ENCODE measurements around the gene CDK14. TPM values are rescaled to one million over a fixed set of nuclear protein-coding genes. Genes with fewer than 3 reads are reported as not detected.
"Not testable (repeated sequence)": the region's sequence is repeated elsewhere in the genome, so short reads cannot be mapped to it uniquely, and the experiment has no call there.

CDK14 gene
- total RNA-seq, 1 donor from 2014 or later, result 19.5 TPM

DNA sequence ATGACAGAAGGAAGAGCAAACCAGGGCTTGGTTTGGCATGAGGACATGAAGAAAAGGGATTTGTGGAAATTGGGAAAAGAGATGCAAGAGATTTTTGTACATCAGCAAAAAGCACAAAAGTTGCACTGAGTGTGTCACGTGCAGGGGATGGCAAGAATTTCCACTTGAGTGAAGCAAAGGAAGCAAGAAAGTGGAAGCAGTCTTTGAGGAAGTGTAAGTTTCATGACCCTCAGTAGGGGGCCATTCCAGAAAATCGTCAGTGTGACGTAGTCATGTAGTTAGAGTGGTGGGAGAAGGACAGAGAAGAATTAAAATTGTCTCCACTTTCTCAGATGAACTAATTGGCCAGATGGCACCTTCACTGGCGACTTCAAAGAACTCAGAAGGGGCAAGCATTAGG lies 544.9 kb downstream of the CDK14 start:
- DNase-seq (ENCODE audit: low read depth, low spot score), result no peak

DNA sequence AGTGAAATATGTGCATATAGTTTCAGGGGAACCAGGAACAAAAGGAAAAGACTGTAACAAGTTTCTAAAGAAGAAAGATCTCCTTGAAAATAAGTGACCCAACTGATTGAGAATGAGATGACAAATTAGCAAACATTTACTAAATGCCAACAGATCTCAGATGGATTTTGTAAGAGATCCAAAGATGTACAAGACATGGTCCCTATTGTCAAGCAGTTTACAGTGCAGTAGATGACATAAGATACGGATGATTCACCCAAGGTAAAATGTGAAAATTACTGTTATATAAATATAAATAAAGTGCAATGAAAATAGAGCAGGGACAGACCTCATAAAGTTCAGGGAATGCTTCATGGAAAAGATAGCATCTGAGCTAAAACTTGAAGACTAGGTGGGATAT lies 546.6 kb downstream of the CDK14 start:
- DNase-seq (ENCODE audit: low read depth, low spot score), result no peak

DNA sequence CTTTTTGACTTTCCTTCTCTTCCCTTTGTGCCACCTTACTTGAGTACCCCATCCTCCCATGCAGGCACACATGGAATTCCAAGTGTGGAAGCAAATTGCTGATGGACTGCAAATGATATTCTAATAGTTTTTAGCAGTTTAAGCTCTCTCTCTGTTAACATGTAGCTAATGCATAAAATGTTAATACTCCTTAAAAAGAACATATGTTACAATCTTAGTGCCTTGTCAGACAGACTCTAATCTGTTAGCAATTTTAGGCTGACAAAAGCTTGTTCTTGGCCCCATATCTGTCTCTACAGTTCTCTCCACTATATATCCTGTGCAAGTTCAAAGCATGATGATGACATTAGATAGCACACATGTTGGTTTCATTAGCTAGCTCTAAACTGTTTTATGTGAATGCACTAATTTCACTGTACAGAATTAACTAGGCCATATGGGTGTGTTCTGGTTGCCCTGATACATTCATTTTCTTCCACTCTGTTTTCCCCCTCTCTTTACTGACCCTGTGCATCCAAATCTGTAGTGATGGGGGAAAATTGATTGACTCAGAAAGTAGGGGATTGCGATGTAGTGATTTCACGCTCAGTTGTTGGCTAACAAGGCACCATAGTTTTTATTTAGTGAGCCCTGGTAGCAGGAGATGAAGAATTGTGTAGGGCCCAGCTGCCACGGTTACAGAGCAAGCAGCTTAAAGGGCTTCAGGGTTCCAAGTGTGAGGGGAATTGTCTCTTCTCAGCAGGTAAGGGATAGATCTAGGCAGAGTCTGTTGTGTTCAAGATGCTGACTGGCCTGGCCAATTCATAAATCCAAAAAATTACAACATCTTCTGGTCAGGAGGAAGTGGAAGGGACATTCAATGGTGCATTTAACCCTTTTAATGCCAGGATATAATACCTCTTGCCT lies 553.5 kb downstream of the CDK14 start:
- DNase-seq (ENCODE audit: low read depth, low spot score), result no peak

DNA sequence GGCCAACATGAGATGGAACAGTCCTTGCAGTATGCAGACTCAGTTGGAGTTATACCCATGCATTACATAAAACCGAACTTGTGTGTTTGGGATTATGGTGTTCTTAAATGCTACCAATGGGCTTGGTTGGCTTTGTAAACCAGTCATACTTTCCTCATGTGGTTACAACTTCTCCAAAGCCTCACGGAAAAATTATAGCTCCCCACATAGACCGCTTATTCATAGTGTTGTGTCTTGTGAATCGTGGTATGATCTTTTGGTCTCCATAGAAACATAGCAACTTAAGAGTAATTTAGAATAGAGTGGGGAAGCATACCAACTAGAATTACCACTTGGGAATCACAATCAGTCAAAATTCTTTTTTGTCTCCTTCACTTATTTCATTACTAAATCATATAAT lies 555.8 kb downstream of the CDK14 start:
- no peak for DNase-seq (ENCODE audit: low read depth, low spot score)

DNA sequence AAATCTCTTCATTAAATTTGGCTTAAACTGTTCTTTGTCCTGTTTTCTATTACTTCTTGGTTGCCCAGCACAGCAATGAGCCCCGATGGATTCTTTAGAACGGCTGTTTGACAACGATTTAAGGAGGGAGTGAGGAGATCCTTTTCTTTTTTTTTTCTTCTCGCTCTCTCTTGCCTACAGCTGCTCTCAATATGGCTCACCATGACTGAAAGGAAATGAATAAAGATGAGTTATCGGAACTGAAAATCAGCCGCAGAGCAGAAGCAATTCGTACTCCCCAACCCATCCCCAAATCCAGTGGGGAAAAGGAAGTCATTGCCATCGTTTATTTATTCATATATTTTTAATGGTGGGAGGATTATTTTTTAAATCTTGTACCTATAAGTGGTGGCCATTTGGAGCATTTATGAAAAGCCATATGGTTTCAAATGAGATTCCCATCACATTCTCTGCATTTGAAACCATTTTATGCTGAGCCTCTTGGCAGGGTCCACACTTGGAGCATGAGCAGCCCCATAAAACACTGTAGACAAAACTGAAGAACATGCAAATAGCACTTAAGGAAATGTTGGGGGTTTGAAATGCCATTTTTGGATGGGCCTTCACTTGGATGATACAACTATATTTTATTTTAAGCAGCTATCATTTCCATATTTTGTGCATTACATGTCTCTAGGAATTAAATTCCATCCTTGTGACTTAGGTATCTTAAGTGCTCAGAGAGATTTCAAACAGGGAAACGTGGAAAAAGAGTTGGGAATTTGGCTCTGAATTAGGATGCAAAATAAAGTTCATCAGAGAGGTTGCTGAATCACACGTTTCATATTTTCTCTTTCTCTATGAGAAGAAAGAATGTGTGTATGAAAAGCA lies 560.4 kb downstream of the CDK14 start:
- DNase-seq (ENCODE audit: low read depth, low spot score), result no peak

DNA sequence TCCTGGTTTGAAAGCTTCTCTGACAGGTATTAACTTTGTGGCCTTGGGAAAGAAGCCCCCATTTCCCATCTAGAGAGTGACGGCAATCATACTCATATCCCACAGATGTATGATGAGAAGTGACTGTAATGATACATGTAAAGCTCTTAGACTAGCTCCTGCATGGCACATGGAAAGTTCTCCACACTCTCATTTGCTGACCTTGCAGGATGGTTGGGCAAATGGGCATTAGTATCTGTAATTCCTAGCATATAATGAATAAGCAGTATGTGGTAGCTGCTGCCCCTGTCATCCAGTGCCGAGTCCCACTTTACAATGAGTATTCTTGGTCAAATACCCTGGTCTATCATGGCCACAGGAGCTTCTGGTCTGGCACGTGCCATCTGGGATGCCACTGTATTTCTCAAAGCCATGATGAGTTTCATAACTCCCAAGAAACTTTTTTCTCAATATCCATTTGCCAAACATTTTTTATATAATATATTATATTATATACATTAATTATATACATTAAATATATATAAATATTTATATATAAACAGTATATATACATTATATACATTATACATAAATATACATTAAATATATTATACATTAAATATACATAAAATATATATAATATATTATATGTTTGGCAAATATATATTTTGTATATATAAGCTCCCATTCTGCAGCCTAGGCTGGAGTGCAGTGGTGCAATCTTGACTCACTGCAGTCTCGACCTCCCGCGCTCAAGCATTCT lies 561.6 kb downstream of the CDK14 start:
- no peak for DNase-seq (ENCODE audit: low read depth, low spot score)

DNA sequence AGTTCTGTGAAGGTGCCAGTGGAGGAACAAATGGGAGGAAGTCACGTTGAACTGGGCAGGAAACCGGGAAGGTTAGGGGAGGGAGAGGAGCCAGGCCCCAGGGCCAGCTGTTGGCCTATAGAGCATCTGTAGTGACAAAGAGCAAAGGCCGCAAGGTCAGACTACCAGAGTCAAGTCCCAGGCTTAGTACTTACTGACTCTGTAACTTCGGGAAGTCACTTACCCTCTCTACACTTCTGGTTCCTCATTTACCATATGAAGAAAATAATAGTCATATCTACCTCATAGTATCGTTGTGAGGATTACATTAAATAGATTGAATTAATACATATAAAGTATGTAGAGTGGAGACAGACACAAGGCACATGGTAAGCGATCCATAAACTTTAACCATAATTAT lies 566.3 kb downstream of the CDK14 start:
- DNase-seq (ENCODE audit: low read depth, low spot score), result no peak

DNA sequence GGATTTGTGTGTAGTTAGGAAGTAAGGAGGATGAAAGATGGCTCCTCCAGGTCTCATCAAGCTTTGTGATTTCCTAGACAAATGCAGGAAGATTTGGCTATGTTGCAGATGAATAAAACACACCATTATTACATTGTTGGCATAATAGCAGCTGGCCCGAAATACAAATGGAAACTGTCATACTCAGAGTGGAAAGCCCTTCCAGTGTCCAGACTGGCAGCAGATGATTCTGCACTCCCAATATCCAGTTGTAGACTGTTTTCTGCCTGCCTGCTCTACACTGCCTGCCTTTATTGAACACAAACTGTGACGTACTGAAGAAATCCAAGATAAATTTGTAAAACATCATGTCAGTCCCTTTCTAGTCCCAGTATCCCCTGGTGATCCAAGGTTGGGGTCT lies 568.4 kb downstream of the CDK14 start:
- no peak for DNase-seq (ENCODE audit: low read depth, low spot score)

DNA sequence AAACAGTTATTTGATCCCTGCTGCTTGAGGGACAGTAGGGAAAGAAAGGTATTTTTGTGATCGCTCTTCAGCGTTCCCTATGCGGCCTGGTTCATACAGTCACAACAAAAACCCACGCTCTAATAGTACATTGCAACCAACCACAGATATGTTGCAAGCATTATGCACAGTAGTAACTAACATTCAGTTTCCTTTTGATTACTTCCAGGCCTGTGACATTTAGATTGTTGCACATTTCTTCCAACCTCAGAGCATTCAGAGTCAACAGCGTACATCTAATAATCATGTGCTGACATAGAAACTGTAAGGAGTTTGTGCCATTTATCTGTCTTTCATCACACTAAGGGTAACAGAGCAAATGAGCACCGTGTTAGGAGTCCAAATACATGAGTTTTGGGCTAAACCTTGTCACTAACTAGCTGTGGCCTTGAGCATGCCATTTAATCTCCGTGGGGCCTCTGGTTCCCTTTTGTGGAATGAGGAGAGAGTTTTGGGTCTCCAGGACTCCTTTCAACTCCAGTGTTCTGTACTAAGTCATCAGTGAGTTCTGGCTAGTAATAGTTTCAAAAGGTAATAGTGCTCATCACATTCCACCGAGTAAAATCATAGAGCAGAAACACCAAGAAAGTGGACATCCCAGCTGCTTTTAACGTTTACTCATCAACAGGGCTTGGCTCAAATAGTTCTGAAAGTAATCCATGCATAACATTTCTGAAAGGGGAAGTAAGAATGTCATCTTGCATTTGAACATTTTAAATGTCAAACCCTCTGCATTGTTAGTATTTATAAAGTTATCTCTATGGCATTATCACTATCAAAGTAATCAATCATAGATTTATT lies 569.1 kb downstream of the CDK14 start:
- no peak for DNase-seq (ENCODE audit: low read depth, low spot score)

DNA sequence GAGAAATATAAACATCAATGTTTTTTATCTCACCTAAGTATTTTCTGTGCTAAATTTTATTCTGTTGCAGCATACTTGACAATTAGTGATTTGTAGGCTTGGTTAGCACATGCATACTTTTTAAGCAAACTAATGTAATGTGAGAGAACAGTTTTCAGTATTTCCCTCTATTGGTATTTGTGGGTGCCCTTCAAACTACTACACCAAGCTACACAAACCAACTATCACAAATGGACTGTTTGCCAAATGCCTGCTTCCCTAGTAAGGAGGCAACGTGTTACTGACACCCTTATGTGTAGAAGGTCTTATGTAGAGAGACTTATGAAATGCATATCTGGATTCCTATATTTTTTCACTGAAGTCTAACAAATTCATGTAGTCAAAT lies 569.7 kb downstream of the CDK14 start:
- DNase-seq (ENCODE audit: low read depth, low spot score), result no peak

DNA sequence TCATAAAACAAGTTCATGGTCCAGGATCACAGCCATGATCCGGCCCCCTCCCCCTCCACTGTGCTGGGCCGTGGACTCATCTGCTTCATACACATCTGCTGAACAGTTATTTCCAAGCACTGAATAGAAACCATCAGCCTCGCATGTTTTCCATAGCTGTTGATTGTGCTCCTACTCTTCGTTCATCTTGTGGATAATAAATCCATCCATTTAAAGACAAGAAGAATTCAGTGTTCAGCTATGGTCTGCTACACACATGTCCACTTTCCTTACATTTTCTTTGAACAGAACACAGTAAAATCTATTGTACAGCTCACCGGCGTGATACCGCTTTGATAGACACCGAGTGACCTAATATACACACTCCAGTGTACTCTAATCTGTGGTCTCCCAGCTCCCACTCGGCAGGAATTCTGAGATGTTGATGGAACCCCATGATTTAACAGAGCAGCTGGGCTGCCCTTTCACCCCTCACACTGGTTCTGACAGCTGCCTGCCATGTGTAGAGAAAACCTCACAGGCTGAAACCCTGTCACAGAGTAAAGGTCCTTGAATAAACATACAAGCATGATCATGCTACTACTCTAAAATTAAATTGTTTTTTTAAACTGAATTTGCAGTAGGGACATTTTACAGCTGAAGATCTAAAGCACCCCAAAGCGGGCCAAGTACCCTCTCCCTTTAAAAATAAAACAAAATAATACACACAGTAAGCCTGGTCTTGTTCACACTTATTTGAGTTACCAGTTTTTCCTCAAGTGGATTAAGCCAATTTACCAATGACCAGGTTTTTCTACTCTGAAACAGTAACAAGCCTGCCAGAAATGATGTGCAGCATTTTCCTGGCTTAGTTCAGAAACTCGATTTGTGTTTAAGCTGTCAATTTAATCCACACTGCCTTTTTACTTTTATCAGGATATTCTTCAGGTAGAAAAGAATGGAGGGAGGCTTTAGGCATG lies 573.0 kb downstream of the CDK14 start:
- no peak for DNase-seq (ENCODE audit: low read depth, low spot score)

DNA sequence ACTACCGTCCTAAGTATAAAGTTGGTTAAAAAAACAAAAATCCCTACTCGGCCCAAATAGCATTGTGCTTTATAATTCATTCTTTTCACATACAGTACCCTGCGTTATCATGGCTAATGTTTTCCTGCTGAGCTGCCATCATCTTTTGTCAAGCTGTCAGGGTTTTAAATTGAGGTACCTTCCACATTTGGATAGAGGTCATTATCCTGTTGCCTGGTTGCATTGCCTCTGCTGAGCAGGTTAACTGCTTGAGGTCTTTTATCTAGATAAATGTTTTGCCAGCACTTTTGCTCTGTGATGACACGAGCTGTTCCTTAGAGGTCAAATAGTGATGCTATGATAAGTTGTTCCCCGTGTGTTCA lies 573.7 kb downstream of the CDK14 start:
- DNase-seq (ENCODE audit: low read depth, low spot score), result no peak

DNA sequence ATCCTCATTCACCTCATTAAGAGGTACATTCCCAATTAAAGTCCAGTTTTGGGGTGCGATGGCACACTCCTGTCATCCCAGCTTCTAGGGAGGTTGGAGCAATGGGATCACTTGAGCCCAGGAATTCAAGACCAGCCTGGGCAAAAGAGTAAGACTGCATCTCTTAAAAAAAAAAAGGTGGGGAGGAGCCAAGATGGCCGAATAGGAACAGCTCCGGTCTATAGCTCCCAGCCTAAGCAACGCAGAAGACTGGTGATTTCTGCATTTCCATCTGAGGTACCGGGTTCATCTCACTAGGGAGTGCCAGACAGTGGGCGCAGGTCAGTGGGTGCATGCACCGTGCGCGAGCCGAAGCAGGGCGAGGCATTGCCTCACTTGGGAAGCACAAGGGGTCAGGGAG lies 577.1 kb downstream of the CDK14 start:
- DNase-seq (ENCODE audit: low read depth, low spot score), result not testable (repeated sequence)

DNA sequence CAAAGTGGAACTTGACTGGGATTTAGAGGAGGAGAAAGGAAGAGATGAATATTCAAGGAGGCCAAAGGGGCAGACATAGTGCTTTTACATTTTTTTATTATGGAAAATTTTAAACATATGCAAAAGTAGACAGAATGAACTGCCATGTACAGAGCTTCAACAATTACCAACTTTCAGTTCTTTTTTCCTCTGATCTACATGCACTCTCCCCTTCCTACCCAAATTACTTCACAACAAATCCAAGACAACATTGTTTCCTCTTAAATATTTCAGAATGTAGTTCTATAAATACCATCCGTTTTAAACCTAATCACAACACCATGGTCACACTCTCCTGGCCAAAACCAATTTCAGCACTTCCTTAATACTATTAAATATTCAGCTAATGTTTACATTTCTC lies 584.6 kb downstream of the CDK14 start:
- no peak for DNase-seq (ENCODE audit: low read depth, low spot score)

DNA sequence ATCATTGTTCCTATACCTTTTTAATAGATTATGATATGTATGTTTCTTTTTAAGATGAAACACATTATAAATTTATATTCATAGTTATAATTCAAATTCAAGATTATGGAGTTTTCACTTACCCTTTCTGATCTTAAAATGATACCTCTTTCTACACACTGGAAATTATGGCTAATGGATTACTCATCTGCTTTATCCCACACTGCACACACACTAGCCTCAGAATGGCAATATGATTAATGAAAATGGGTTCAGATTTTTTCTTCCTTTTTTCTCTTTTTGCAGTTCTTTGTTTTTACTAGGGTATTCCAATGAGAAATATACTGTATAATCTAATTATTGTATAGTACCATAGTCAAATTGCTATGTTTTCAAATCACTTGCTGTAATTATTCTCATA lies 585.8 kb downstream of the CDK14 start:
- no peak for DNase-seq (ENCODE audit: low read depth, low spot score)

DNA sequence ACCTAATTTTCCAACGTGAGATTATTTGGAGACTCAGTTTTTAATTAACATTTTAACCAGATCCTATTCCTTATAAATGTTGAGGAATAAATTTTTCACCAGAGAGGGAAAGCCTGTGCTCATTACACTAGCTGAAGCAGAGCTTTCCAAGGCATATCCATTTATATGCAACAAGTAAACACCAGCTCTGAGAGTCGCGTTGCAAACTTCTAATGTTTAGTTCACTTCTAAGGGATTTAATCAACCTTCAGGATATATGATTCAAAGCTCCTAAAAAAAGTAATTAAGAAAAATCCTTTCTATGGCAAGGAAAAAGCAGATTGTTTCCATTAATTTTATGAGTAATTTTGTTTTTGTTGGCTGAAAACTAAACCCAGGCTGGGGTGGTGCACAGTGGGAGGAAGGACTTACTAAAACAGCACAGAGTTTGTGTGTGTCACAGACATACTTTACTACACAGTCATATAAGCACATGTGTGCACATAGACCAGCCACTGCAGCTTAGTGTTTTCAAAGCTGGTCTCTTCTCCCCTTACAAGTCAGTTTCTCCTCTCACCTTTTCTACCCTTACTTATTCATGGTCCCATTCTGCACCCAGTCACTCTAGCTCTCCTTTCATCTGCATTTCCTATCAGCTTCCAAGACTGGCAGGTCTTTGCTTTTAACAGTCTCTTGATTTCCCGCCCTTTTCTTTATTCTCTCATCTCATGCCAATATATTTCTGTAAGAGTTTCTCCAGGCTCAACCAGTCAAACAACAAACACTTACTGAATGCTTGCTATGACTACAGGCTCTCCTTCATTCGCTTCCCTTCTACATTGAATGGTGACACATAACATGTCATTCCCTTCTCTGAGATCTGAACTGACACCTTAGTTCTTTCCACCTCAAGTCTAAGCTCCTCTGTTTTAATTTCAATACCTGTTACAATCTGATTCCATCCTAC lies 587.0 kb downstream of the CDK14 start:
- DNase-seq (ENCODE audit: low read depth, low spot score), result peak; percentile 27

DNA sequence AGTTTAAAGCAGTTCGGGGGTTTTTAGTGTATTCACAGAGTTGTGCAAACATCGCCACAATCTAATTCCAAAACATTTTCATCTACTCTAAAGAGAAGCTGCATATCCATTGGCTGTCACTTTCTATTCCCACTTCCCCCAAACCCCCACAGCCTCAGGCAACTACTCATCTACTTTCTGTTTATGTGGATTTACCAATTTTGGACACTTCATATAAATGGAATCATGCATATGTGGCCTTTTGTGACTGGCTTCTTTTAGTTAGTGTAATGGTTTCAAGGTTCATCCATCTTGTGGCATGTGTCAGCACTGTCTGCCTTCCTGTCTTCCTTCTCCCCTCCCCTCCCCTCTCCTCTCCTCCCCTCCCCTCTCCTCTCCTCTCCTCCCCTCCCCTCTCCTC lies 589.6 kb downstream of the CDK14 start:
- DNase-seq (ENCODE audit: low read depth, low spot score), result no peak

DNA sequence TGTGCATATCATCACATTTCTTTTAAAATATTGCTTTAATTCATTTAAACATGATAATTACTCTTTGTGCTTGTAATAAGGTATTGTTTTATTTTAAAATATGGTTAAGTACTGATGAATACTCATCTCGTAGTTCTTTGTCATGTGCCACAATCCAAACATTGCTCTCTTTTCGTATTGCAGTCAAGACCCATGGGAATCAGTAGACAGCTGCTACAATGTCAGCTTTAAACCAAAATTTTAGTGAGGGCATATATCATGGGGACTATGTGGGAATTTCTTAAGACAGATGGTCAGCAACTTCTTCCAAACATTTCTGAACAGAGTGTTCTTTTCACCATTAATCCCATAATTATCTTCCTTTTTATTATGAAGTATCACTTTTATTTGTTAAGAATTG lies 590.9 kb downstream of the CDK14 start:
- DNase-seq (ENCODE audit: low read depth, low spot score), result no peak

DNA sequence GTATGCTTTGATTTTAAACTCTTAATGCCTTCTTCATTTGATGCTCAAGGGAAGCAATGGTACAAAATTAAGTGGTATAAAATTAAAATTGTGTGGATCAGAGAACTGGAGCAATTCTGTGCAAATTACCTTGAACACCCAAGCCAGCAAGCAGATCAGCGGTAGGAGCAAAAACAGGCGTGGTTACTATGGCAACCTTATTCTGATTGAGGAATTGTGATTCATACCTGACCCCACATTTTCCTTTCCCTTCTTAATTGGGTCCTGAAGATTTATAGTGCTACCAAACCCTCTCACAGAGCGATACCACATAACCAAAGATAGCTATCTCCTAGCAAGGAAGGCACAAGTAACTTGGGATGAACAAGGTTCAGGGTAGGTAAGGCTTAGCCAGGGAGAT lies 595.6 kb downstream of the CDK14 start:
- DNase-seq (ENCODE audit: low read depth, low spot score), result no peak
